Keratinocyte (primary cell): ENCODE measurements around the gene MFRP. TPM values are rescaled to one million over a fixed set of nuclear protein-coding genes. Genes with fewer than 3 reads are reported as not detected.
A peak's percentile ranks its signal among the peaks of the same experiment; 100 is the strongest.

Source experiments
- DNase-seq: peaks from one replicate; pipeline ENCODE4 v3.0.0-alpha.2; 2011; ENCODE audit warnings: low read depth, missing footprints, low spot score
- FAIRE-seq: peaks from 2 replicates; lab custom pipeline; 2011; peaks lifted over from hg19 to GRCh38; lab: Jason Lieb, UNC
- H2AFZ ChIP-seq: 2 replicates; pipeline ENCODE4 v1.6.0; 2012; ENCODE audit warnings: low read length, control low read depth, inconsistent platforms; ENCODE audit not compliant: control insufficient read depth
- H3K27ac ChIP-seq: 2 replicates; pipeline ENCODE4 v1.5.1; 2011; ENCODE audit warnings: low read length; ENCODE audit not compliant: control insufficient read depth, insufficient read depth
- H3K27me3 ChIP-seq: 3 replicates; pipeline ENCODE4 v1.6.0; 2011; ENCODE audit warnings: low read length; ENCODE audit not compliant: control insufficient read depth, insufficient read depth; ENCODE audit errors: extremely low read depth
- H3K36me3 ChIP-seq, 2 experiments: 2 replicates in 1 of 2; 3 replicates in 1 of 2; pipeline ENCODE4 v1.5.1; 2011; ENCODE audit warnings: low read length in 2 of 2, mild to moderate bottlenecking in 1 of 2; ENCODE audit not compliant: control insufficient read depth in 2 of 2, insufficient read depth in 2 of 2; ENCODE audit errors: extremely low read depth in 1 of 2
- H3K4me1 ChIP-seq: 3 replicates; pipeline ENCODE4 v1.5.1; 2011; ENCODE audit warnings: low read length; ENCODE audit not compliant: control insufficient read depth, insufficient read depth; ENCODE audit errors: extremely low read depth
- H3K4me2 ChIP-seq: 3 replicates; pipeline ENCODE4 v1.6.0; 2011; ENCODE audit warnings: low read depth, low read length; ENCODE audit not compliant: control insufficient read depth, insufficient read depth; ENCODE audit errors: extremely low read depth
- H3K4me3 ChIP-seq, 3 experiments: fragments of 200-600 bp in 1 of 3; sonication (generic) in 1 of 3; 2 replicates in 2 of 3; 3 replicates in 1 of 3; pipeline ENCODE4 v1.5.1; 2011 to 2016; ENCODE audit warnings: low read length in 3 of 3, mild to moderate bottlenecking in 3 of 3, control low read depth in 2 of 3, inconsistent platforms in 1 of 3, low read depth in 1 of 3, mixed read lengths in 1 of 3, mixed run types in 1 of 3, moderate library complexity in 1 of 3; ENCODE audit not compliant: control insufficient read depth in 2 of 3, insufficient read depth in 2 of 3; ENCODE audit errors: extremely low read depth in 1 of 3
- H3K79me2 ChIP-seq: 2 replicates; pipeline ENCODE4 v1.6.0; 2012; ENCODE audit warnings: low read length; ENCODE audit not compliant: control insufficient read depth, insufficient read depth
- H3K9ac ChIP-seq: 3 replicates; pipeline ENCODE4 v1.6.0; 2011; ENCODE audit warnings: low read length; ENCODE audit not compliant: control insufficient read depth, insufficient read depth; ENCODE audit errors: extremely low read depth
- H3K9me1 ChIP-seq: 3 replicates; pipeline ENCODE4 v1.6.0; 2011; ENCODE audit warnings: low read length; ENCODE audit not compliant: control insufficient read depth, insufficient read depth; ENCODE audit errors: extremely low read depth
- H3K9me3 ChIP-seq: 2 replicates; pipeline ENCODE4 v1.5.1; 2012; ENCODE audit warnings: low read depth, low read length; ENCODE audit not compliant: control insufficient read depth
- H4K20me1 ChIP-seq: 3 replicates; pipeline ENCODE4 v1.6.0; 2011; ENCODE audit warnings: low read length; ENCODE audit not compliant: control insufficient read depth, insufficient read depth; ENCODE audit errors: extremely low read depth
- CTCF ChIP-seq, 3 experiments: IDR thresholded peaks in 1 of 3; conservative IDR thresholded peaks in 1 of 3; optimal IDR thresholded peaks in 1 of 3; 2 replicates in 2 of 3; 3 replicates in 1 of 3; pipeline versions ENCODE3 to v1.5.1; 2011; ENCODE audit warnings: low read length in 3 of 3, mild to moderate bottlenecking in 3 of 3, moderate library complexity in 2 of 3, control low read depth in 1 of 3, inconsistent platforms in 1 of 3; ENCODE audit not compliant: insufficient read depth in 2 of 3; ENCODE audit errors: extremely low read depth in 1 of 3
- EZH2 ChIP-seq: IDR thresholded peaks from one replicate; pipeline ENCODE4 v1.6.1; 2012; ENCODE audit warnings: inconsistent platforms, mild to moderate bottlenecking, low read length, moderate library complexity
- dilution Hi-C: fragments of 300-500 bp; cut with MboI; formaldehyde crosslinking; loops from one replicate; pipeline ENCODE4 v1.7.0; 2020; ENCODE audit warnings: low sequenced_read_pairs; ENCODE audit not compliant: extremely low pct_ligation_motif_present
- polyA plus RNA-seq, 5 experiments: library from polyadenylated mRNA; depleted of rRNA in 3 of 5; stranded (reverse) in 3 of 5; stranded (forward) in 1 of 5; unstranded in 1 of 5; fragments of >200 nt; gene quantifications; 1 replicate in 1 of 5; 2 replicates in 3 of 5; 3 replicates in 1 of 5; pipeline versions ENCODE4 v1.2.1 to v1.2.3, GENCODE V29; 2011 to 2012; ENCODE audit warnings: missing spikeins in 2 of 5, low read depth in 1 of 5, low replicate concordance in 1 of 5

Gene MFRP
- polyA plus RNA-seq, 1 donor (not counting 4 experiments of a cell fraction or from before 2014, with no cell fraction given), result not detected

GRCh38 chr11:119338965-119339588 lies 7.4 kb downstream of the MFRP start:
- Histone ChIP-seq H4K20me1 (peaks cover 3% of the 10 kb centered on the region), H3K4me1 (peaks cover 15% of the 10 kb centered on the region), H3K9me1 (no peaks in the 10 kb centered on the region), H3K9me3 (no peaks in the 10 kb centered on the region), H3K36me3 (peaks cover 4 to 14% of the 10 kb centered on the region in 2 experiments), H3K27ac (no peak overlapping the region), H3K27me3 (peaks cover 40% of the 10 kb centered on the region), H2AFZ (no peak overlapping the region), H3K9ac (no peak overlapping the region), H3K4me3 (no peak overlapping the region), H3K4me2 (no peak overlapping the region), H3K79me2 (peaks cover 26% of the 10 kb centered on the region)
- TF ChIP-seq EZH2, result no peak
- dilution Hi-C loops, result no loop called here
- FAIRE-seq, result no peak
- DNase-seq, result no peak

- TF ChIP-seq EZH2 (no peak), CTCF (optimal IDR thresholded peaks at IDR 0.05 in 1 of 3, IDR thresholded peaks at IDR 0.05 in 1 of 3, conservative IDR thresholded peaks at IDR 0.05 in 1 of 3; ENCODE audit: extremely low read depth in 1 of 3, insufficient read depth in 2 of 3, low read length in 3 of 3) (peak; percentile 78 to 87 (median 83))
- H3K9me1 ChIP-seq, result no peaks in the 10 kb centered on the region
- H3K79me2 ChIP-seq, result peaks cover 26% of the 10 kb centered on the region
- H3K9ac ChIP-seq, result no peak overlapping the region
- no peak overlapping the region for H3K27ac ChIP-seq
- no peak overlapping the region for H3K4me3 ChIP-seq
- dilution Hi-C loops, result no loop called here
- peaks cover 4 to 14% of the 10 kb centered on the region in 2 experiments for H3K36me3 ChIP-seq
- no peak overlapping the region for H3K4me2 ChIP-seq
- peaks cover 3% of the 10 kb centered on the region for H4K20me1 ChIP-seq
- H3K4me1 ChIP-seq, result peaks cover 19% of the 10 kb centered on the region
- H3K27me3 ChIP-seq, result peaks cover 34% of the 10 kb centered on the region
- H2AFZ ChIP-seq, result no peak overlapping the region
- FAIRE-seq, result no peak
- no peaks in the 10 kb centered on the region for H3K9me3 ChIP-seq
- DNase-seq, result no peak
Measured at GRCh38 chr11:119338318-119338890, 8.1 kb downstream of the MFRP start.
